Neural cell (in vitro differentiated cells): ENCODE results near the gene PGAP2. TPM values are rescaled to one million over a fixed set of nuclear protein-coding genes. Genes with fewer than 3 reads are reported as not detected.

Experiments used
- polyA plus RNA-seq: library from polyadenylated mRNA; depleted of rRNA; stranded (reverse); fragments of >200 nt; gene quantifications from 2 replicates; pipeline ENCODE4 v1.2.3, GENCODE V29; 2014
- small RNA-seq, 3 experiments: library from RNA; depleted of rRNA; stranded (forward); fragments of <200 nt; gene quantifications; one replicate each; pipeline ENCODE3, GENCODE V24; 2012

Gene PGAP2
- polyA plus RNA-seq, 1 donor from 2014 or later: 30.1 TPM

Small RNA genes lying within 50 kb of the gene (small RNA-seq; reads per million reads assigned to genes)
- 0 to 0.08 (median 0) reads per million in 3 experiments for gene RNU7-50P

Other genes with a start within 250 kb of the PGAP2 start
- gene ART5, start 166.6 kb upstream of the PGAP2 start, polyA plus RNA-seq: not detected in 2 replicates
- gene ART1, start 163.4 kb upstream of the PGAP2 start, polyA plus RNA-seq: not detected in 2 replicates
- 1.8 and 4.9 TPM in 2 replicates for gene CHRNA10, start 137.2 kb upstream of the PGAP2 start, polyA plus RNA-seq
- gene NUP98, start 11.0 kb upstream of the PGAP2 start, polyA plus RNA-seq: 28.9 and 45.5 TPM in 2 replicates
- not detected in 2 replicates for gene RHOG, start 32.4 kb downstream of the PGAP2 start, polyA plus RNA-seq
- 14.5 and 16.4 TPM in 2 replicates for gene STIM1, start 47.1 kb downstream of the PGAP2 start, polyA plus RNA-seq